Fibroblast of mammary gland (primary cell): ENCODE data around the gene LUC7L2.
"Not testable (repeated sequence)": the region's sequence is repeated elsewhere in the genome, so short reads cannot be mapped to it uniquely, and the experiment has no call there.

Source experiments
- DNase-seq: peaks from one replicate; pipeline ENCODE4 v3.0.0-alpha.2; 2010; ENCODE audit warnings: low read depth
- H3K4me3 ChIP-seq: 2 replicates; pipeline ENCODE4 v1.5.1; 2011; ENCODE audit warnings: low read depth, mild to moderate bottlenecking, low read length, moderate library complexity; ENCODE audit not compliant: control insufficient read depth
- TF ChIP-seq, protein P1 (sequence below): conservative IDR thresholded peaks from 2 replicates; pipeline ENCODE4 v1.5.1; 2011; ENCODE audit warnings: low read depth, low read length, inconsistent platforms; ENCODE audit not compliant: control insufficient read depth, insufficient read depth

Gene LUC7L2

GRCh38 chr7:139416405-139416804 lies 56.7 kb downstream of the LUC7L2 start:
- DNase-seq, result no peak
- H3K4me3 ChIP-seq, result no peak overlapping the region
- TF ChIP-seq, protein P1, sequence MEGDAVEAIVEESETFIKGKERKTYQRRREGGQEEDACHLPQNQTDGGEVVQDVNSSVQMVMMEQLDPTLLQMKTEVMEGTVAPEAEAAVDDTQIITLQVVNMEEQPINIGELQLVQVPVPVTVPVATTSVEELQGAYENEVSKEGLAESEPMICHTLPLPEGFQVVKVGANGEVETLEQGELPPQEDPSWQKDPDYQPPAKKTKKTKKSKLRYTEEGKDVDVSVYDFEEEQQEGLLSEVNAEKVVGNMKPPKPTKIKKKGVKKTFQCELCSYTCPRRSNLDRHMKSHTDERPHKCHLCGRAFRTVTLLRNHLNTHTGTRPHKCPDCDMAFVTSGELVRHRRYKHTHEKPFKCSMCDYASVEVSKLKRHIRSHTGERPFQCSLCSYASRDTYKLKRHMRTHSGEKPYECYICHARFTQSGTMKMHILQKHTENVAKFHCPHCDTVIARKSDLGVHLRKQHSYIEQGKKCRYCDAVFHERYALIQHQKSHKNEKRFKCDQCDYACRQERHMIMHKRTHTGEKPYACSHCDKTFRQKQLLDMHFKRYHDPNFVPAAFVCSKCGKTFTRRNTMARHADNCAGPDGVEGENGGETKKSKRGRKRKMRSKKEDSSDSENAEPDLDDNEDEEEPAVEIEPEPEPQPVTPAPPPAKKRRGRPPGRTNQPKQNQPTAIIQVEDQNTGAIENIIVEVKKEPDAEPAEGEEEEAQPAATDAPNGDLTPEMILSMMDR, result no peak

DNA sequence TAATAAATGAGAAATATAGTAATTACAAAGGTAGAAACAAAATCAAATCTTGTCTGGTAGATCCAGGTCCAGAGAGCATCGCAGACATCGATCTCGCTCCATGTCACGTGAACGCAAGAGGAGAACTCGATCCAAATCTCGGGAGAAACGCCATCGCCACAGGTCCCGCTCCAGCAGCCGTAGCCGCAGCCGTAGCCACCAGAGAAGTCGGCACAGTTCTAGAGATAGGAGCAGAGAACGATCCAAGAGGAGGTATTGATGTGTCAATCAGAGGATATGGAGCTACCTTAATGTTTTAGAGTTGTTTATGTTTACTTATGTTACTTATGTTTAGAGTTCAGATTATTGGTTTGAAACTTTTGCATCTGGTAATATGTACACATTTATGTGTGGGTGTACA lies 57.8 kb downstream of the LUC7L2 start:
- DNase-seq, result no peak
- no peak overlapping the region for H3K4me3 ChIP-seq
- TF ChIP-seq, protein P1, result no peak

GRCh38 chr7:139421123-139421522 lies 61.4 kb downstream of the LUC7L2 start:
- TF ChIP-seq, protein P1, result no peak
- H3K4me3 ChIP-seq, result no peak overlapping the region
- DNase-seq, result no peak

GRCh38 chr7:139422126-139422525 lies 62.4 kb downstream of the LUC7L2 start:
- TF ChIP-seq, protein P1, result no peak
- no peak for DNase-seq
- no peak overlapping the region for H3K4me3 ChIP-seq

- TF ChIP-seq, protein P1, result no peak
- H3K4me3 ChIP-seq, result no peak overlapping the region
- no peak for DNase-seq
Measured at GRCh38 chr7:139423091-139423490, 63.4 kb downstream of the LUC7L2 start.

GRCh38 chr7:139424004-139424403 lies 64.3 kb downstream of the LUC7L2 start:
- no peak for DNase-seq
- TF ChIP-seq, protein P1, result no peak

DNA sequence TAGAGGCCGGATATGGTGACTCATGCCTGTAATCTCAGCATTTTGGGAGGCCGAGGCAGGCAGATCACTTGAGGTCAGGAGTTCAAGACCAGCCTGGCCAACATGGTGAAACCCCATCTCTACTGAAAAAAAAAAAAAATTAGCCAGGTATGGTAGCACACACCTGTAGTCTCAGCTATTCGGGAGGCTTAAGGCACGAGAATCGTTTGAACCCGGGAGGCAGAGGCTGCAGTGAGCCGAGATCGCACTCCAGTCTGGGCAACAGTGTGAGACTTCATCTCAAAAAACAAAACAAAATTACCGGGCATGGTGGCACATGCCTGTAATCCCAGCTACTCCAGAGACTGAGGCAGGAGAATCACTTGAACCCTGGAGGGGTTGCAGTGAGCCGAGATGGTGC lies 66.0 kb downstream of the LUC7L2 start:
- not testable (repeated sequence) for H3K4me3 ChIP-seq, DNase-seq

More at GRCh38 chr7:139424004-139424403, 64.3 kb downstream of the LUC7L2 start:
- no peak overlapping the region for H3K4me3 ChIP-seq
